Esophagus squamous epithelium (tissue), 4 donors: ENCODE data around the gene REPS2.

ENCODE experiments used
- POLR2A ChIP-seq, 4 donors: fragments of 450-650 bp; IDR thresholded peaks; one replicate each; pipeline ENCODE4 v1.6.1; 2017; ENCODE audit warnings: antibody characterized with exemption in 4 of 4, mild to moderate bottlenecking in 4 of 4, moderate library complexity in 3 of 4
- TF ChIP-seq, protein P1 (sequence below), 6 experiments: fragments of 450-650 bp in 4 of 6; fragments of 200-600 bp in 2 of 6; sonication (generic) in 2 of 6; IDR thresholded peaks; one replicate each; pipeline ENCODE4 v1.5.1; 2016 to 2019; ENCODE audit warnings: antibody characterized with exemption in 6 of 6, mild to moderate bottlenecking in 4 of 6, moderate library complexity in 4 of 6

DNA sequence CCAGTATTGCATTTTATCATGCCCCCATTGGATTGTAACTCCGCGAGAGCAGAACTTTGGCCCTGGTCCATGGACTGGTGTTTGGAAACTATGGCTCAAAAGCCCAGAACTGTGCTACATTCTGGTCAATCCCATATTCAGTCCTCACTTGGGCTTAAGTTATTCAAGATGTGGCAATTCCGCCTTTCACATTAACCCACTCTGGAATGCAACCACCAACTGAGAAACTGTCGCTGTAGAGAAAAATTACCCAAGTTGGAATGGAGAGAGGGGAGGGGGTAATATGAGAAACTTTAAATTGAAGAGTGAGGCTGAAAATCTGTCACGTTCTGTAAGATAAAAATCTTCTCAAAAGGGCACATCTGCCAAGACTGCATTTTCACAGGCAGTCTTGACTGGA is 239.0 kb downstream of the REPS2 start:
- TF ChIP-seq, protein P1, sequence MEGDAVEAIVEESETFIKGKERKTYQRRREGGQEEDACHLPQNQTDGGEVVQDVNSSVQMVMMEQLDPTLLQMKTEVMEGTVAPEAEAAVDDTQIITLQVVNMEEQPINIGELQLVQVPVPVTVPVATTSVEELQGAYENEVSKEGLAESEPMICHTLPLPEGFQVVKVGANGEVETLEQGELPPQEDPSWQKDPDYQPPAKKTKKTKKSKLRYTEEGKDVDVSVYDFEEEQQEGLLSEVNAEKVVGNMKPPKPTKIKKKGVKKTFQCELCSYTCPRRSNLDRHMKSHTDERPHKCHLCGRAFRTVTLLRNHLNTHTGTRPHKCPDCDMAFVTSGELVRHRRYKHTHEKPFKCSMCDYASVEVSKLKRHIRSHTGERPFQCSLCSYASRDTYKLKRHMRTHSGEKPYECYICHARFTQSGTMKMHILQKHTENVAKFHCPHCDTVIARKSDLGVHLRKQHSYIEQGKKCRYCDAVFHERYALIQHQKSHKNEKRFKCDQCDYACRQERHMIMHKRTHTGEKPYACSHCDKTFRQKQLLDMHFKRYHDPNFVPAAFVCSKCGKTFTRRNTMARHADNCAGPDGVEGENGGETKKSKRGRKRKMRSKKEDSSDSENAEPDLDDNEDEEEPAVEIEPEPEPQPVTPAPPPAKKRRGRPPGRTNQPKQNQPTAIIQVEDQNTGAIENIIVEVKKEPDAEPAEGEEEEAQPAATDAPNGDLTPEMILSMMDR (IDR thresholded peaks at IDR 0.05): no peak
- TF ChIP-seq POLR2A (IDR thresholded peaks at IDR 0.05): no peak
